SK-N-SH treated with all-trans-retinoic acid at 6 μM for 48 hours (cell line): ENCODE results near the gene SENP1.
"Not testable (repeated sequence)": the region's sequence is repeated elsewhere in the genome, so short reads cannot be mapped to it uniquely, and the experiment has no call there.

ENCODE experiments used
- ATAC-seq: fragments of 200-7000 bp; cut with Tn5 transposase; 3 replicates; pipeline ENCODE4 v1.9.1; 2020; ENCODE audit warnings: mild to moderate bottlenecking, moderate library complexity
- ARNTL ChIP-seq: fragments of 450-650 bp; formaldehyde crosslinking; IDR thresholded peaks from 2 replicates; pipeline ENCODE4 v1.5.0; 2020; ENCODE audit warnings: low read depth, mild to moderate bottlenecking, moderate library complexity, borderline replicate concordance
- BACH2 ChIP-seq: fragments of 250-450 bp; sonication (Bioruptor Pico); IDR thresholded peaks from 2 replicates; pipeline ENCODE4 v1.9.0; 2021; ENCODE audit warnings: mild to moderate bottlenecking, borderline replicate concordance
- CREB5 ChIP-seq: fragments of 250-450 bp; sonication (Bioruptor Pico); IDR thresholded peaks from 2 replicates; pipeline ENCODE4 v1.5.1; 2020; ENCODE audit warnings: low read depth, mild to moderate bottlenecking, moderate library complexity
- CSDC2 ChIP-seq: fragments of 250-450 bp; sonication (Bioruptor Pico); IDR thresholded peaks from 2 replicates; pipeline ENCODE4 v1.5.0; 2020; ENCODE audit warnings: mild to moderate bottlenecking, moderate library complexity
- ESRRG ChIP-seq: fragments of 250-450 bp; sonication (Bioruptor Pico); IDR thresholded peaks from 2 replicates; pipeline ENCODE4 v1.6.1; 2021; ENCODE audit warnings: mild to moderate bottlenecking
- OSR1 ChIP-seq: fragments of 250-450 bp; sonication (Bioruptor Pico); IDR thresholded peaks from 2 replicates; pipeline ENCODE4 v1.8.0; 2022; ENCODE audit warnings: moderate library complexity, mild to moderate bottlenecking, inconsistent platforms
- SNAI2 ChIP-seq: fragments of 250-450 bp; sonication (Bioruptor Pico); IDR thresholded peaks from 2 replicates; pipeline ENCODE4 v1.5.0; 2020; ENCODE audit warnings: mild to moderate bottlenecking, moderate library complexity
- TCF4 ChIP-seq: fragments of 250-450 bp; sonication (Bioruptor Pico); IDR thresholded peaks from 2 replicates; pipeline ENCODE4 v1.8.0; 2021; ENCODE audit warnings: mild to moderate bottlenecking, moderate library complexity, borderline replicate concordance
- TOX ChIP-seq: fragments of 250-450 bp; sonication (Bioruptor Pico); IDR thresholded peaks from 2 replicates; pipeline ENCODE4 v1.8.0; 2021; ENCODE audit warnings: mild to moderate bottlenecking, moderate library complexity, borderline replicate concordance
- TSHZ2 ChIP-seq: fragments of 250-450 bp; sonication (Bioruptor Pico); IDR thresholded peaks from 2 replicates; pipeline ENCODE4 v1.5.0; 2020; ENCODE audit warnings: mild to moderate bottlenecking, moderate library complexity
- ZC3H10 ChIP-seq: fragments of 250-450 bp; sonication (Bioruptor Pico); IDR thresholded peaks from 2 replicates; pipeline ENCODE4 v1.5.1; 2021; ENCODE audit warnings: mild to moderate bottlenecking, moderate library complexity
- ZFP3 ChIP-seq: fragments of 250-450 bp; sonication (Bioruptor Pico); IDR thresholded peaks from 2 replicates; pipeline ENCODE4 v1.5.0; 2020; ENCODE audit warnings: mild to moderate bottlenecking, moderate library complexity
- ZFP30 ChIP-seq: fragments of 450-650 bp; formaldehyde crosslinking; IDR thresholded peaks from 2 replicates; pipeline ENCODE4 v1.5.0; 2022; ENCODE audit warnings: mild to moderate bottlenecking, moderate library complexity
- ZNF565 ChIP-seq: fragments of 450-650 bp; formaldehyde crosslinking; conservative IDR thresholded peaks from 2 replicates; pipeline ENCODE4 v1.5.0; 2020; ENCODE audit warnings: low read depth, mild to moderate bottlenecking, moderate library complexity
- ZNF70 ChIP-seq: fragments of 450-650 bp; formaldehyde crosslinking; IDR thresholded peaks from 2 replicates; pipeline ENCODE4 v1.5.0; 2020; ENCODE audit warnings: mild to moderate bottlenecking, moderate library complexity
- TF ChIP-seq, protein P1 (sequence below): fragments of 250-450 bp; sonication (Bioruptor Pico); IDR thresholded peaks from 2 replicates; pipeline ENCODE4 v1.8.0; 2021; ENCODE audit warnings: low read depth, mild to moderate bottlenecking, moderate library complexity, borderline replicate concordance
- TF ChIP-seq, protein P2 (sequence below): fragments of 250-450 bp; sonication (Bioruptor Pico); IDR thresholded peaks from 2 replicates; pipeline ENCODE4 v1.8.0; 2020; ENCODE audit warnings: mild to moderate bottlenecking, moderate library complexity, borderline replicate concordance

The SENP1 gene

DNA sequence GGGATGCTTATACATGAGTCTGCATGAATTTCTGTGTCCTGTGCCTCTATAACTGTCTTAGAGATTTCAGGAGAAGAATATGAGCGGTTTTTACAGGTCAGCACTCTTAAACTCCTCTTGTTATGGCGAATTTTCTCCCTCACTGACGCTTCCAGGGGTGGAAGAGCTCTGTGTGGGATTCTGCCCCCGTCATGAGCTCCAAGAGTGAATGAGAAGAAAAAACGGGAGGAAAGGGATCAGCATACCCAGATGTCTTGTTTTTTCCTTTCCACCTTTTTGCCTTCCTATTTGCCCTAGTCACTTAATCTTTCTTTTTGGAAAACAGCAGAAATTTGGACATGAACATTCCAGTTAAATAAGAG, 13.9 kb upstream of the SENP1 start (continued):
- TF ChIP-seq TSHZ2 (CRISPR knock-in tag): no peak
- no peak for TF ChIP-seq ZFP3 (CRISPR knock-in tag)
- no peak for TF ChIP-seq ZNF565 (CRISPR knock-in tag)
- TF ChIP-seq ZC3H10 (CRISPR knock-in tag): no peak
- TF ChIP-seq, protein P1, sequence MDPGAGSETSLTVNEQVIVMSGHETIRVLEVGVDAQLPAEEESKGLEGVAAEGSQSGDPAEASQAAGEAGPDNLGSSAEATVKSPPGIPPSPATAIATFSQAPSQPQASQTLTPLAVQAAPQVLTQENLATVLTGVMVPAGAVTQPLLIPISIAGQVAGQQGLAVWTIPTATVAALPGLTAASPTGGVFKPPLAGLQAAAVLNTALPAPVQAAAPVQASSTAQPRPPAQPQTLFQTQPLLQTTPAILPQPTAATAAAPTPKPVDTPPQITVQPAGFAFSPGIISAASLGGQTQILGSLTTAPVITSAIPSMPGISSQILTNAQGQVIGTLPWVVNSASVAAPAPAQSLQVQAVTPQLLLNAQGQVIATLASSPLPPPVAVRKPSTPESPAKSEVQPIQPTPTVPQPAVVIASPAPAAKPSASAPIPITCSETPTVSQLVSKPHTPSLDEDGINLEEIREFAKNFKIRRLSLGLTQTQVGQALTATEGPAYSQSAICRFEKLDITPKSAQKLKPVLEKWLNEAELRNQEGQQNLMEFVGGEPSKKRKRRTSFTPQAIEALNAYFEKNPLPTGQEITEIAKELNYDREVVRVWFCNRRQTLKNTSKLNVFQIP (CRISPR knock-in tag): no peak
- TF ChIP-seq, all 23 proteins: peak for 0

DNA sequence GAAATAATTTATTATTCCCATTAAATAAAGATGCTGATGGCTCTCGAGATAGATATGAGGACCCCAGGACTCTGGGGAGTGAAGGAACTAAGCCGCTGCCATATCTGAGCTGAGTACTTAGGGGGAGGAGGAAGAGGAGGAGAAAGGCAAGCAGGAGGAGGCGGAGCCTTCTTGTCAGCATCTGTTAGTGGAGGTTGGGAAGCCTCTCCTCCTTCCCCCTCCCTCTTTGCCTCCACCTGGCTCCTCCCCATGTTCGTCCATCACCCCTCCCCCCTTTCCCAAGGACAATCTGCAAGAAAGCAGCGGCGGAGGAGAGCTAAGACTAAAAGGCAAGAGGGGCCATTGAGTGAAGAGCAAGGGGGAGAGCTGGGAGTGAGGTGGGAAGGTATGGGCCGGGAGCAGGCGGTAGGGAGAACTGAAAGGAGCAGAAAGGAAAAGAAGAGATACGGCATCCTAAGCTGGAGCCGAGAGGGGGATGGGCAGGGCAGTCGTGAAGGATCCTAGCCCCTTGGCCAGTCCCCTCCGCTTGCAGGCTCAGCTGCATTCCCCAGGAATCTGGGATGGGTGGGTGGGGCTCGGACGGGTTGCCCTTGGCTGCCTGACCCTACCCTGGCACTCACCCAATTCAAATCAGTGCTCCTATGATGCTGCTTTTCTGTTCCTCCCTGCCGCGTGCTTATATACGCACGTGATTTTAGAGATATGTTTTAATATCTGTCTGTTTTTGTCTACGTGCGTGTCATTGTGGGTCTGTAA, 13.4 kb upstream of the SENP1 start, which contains the start of gene PFKM:
PFKM (plus strand) TSS at position 287 of the 756 bp plus-strand sequence. CDS start 3,411 bp downstream, outside the sequence.
- TF ChIP-seq SNAI2 (CRISPR knock-in tag): no peak
- TF ChIP-seq, protein P2, sequence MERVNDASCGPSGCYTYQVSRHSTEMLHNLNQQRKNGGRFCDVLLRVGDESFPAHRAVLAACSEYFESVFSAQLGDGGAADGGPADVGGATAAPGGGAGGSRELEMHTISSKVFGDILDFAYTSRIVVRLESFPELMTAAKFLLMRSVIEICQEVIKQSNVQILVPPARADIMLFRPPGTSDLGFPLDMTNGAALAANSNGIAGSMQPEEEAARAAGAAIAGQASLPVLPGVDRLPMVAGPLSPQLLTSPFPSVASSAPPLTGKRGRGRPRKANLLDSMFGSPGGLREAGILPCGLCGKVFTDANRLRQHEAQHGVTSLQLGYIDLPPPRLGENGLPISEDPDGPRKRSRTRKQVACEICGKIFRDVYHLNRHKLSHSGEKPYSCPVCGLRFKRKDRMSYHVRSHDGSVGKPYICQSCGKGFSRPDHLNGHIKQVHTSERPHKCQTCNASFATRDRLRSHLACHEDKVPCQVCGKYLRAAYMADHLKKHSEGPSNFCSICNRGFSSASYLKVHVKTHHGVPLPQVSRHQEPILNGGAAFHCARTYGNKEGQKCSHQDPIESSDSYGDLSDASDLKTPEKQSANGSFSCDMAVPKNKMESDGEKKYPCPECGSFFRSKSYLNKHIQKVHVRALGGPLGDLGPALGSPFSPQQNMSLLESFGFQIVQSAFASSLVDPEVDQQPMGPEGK (CRISPR knock-in tag): no peak
- ATAC-seq: peak; percentile 99

- ATAC-seq: no peak; the same call in 2 of the 3 replicates
- TF ChIP-seq ZFP30 (CRISPR knock-in tag) (no peak), ZNF565 (CRISPR knock-in tag) (no peak)
Measured at GRCh38 chr12:48118284-48118871, 12.5 kb upstream of the SENP1 start.

GRCh38 chr12:48115957-48116356, 10.1 kb upstream of the SENP1 start:
- no peak for ATAC-seq
- TF ChIP-seq TCF4 (CRISPR knock-in tag): no peak

DNA sequence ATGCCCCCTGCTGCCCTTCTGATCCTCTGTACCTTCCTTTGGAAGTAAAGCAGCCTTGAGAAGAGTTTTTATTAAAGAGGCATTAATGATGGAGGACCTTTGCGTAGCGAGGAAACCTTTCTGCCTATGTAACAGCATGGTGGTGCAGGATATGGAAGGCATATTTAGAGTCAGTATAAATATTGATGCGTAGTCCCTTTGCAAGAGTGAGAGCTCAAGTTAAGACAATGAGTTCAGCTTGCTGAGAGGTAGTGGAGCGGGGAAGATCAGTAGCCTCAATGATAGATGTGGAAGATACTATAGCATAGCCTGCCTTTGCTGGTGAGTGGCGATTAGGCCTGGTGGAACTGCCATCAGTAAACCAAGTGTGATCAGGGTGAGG, 5.4 kb upstream of the SENP1 start:
- not testable (repeated sequence) for ATAC-seq

GRCh38 chr12:48110691-48111311, 4.9 kb upstream of the SENP1 start:
- no peak for ATAC-seq
- no peak for TF ChIP-seq ARNTL (CRISPR knock-in tag)
- TF ChIP-seq BACH2 (CRISPR knock-in tag): no peak
- no peak for TF ChIP-seq ZNF70
- TF ChIP-seq ZC3H10 (CRISPR knock-in tag): no peak

DNA sequence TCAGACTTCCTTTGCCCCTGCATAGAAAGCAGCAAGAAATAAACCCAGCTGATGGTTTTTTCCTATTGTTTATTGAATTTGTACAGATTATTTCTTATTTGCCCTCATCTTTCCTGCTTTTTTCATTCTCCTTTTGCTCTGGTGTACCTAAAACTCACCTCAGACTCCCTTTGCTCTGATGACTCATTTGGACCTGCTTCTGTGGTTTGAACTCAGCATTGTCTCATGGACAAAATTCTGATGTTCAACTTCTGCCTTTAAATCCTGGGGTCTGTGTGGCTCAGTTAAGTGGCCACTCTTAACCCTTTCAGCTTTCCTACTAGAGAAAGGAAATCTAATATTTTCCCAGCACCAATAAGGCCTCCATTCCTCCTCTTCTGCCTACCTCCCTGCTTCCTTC, 3.5 kb upstream of the SENP1 start:
- no peak for ATAC-seq
- TF ChIP-seq OSR1 (CRISPR knock-in tag) (no peak), SNAI2 (CRISPR knock-in tag) (no peak), TOX (CRISPR knock-in tag) (no peak), TSHZ2 (CRISPR knock-in tag) (no peak), CSDC2 (CRISPR knock-in tag) (no peak), ZFP30 (CRISPR knock-in tag) (no peak), TCF4 (CRISPR knock-in tag) (no peak), ZC3H10 (CRISPR knock-in tag) (no peak), ARNTL (CRISPR knock-in tag) (no peak), CREB5 (no peak), ESRRG (CRISPR knock-in tag) (no peak)
